SK-N-SH (cell line): ENCODE data around the gene ATF6.

Source experiments
- CHD2 ChIP-seq: fragments of 150-350 bp; IDR thresholded peaks from 2 replicates; pipeline ENCODE4 v1.6.1; 2018; ENCODE audit warnings: low read length; ENCODE audit not compliant: partially characterized antibody
- CTCF ChIP-seq: fragments of 200-600 bp; sonication (generic); IDR thresholded peaks from 2 replicates; pipeline ENCODE4 v1.6.1; 2017; ENCODE audit warnings: antibody characterized with exemption, mild to moderate bottlenecking, moderate library complexity
- EZH2phosphoT487 ChIP-seq: fragments of 200-600 bp; sonication (generic); IDR thresholded peaks from 2 replicates; pipeline ENCODE4 v1.6.1; 2017; ENCODE audit warnings: low read depth, mixed run types, mild to moderate bottlenecking, antibody characterized with exemption, moderate library complexity, borderline replicate concordance
- FOXM1 ChIP-seq: IDR thresholded peaks from 2 replicates; pipeline ENCODE4 v1.4.0; 2012; ENCODE audit warnings: low read depth, mild to moderate bottlenecking
- GATA2 ChIP-seq: sonication (generic); formaldehyde crosslinking; IDR thresholded peaks from 2 replicates; pipeline ENCODE4 v1.5.0; 2020; ENCODE audit warnings: mild to moderate bottlenecking, missing genetic modification reagents
- JUND ChIP-seq: IDR thresholded peaks from 2 replicates; pipeline ENCODE4 v1.4.0; 2012
- MAX ChIP-seq: IDR thresholded peaks from 2 replicates; pipeline ENCODE4 v1.4.0; 2012; ENCODE audit warnings: low read depth
- MEF2A ChIP-seq: IDR thresholded peaks from 2 replicates; pipeline ENCODE4 v1.4.0; 2012; ENCODE audit warnings: low read depth, borderline replicate concordance
- POLR2AphosphoS5 ChIP-seq: IDR thresholded peaks from 2 replicates; pipeline ENCODE4 v1.6.1; 2012; ENCODE audit warnings: low read depth, low read length
- TAF1 ChIP-seq: IDR thresholded peaks from 2 replicates; pipeline ENCODE4 v1.6.1; 2012; ENCODE audit warnings: low read depth, mild to moderate bottlenecking, low read length, moderate library complexity, borderline replicate concordance
- TCF12 ChIP-seq: IDR thresholded peaks from 2 replicates; pipeline ENCODE4 v1.4.0; 2012

- no peak for TF ChIP-seq POLR2AphosphoS5
- no peak for TF ChIP-seq MEF2A
- no peak for TF ChIP-seq JUND
- TF ChIP-seq TCF12: no peak
- TF ChIP-seq CHD2: no peak
- no peak for TF ChIP-seq CTCF
- TF ChIP-seq MAX: no peak
- no peak for TF ChIP-seq TAF1
- no peak for TF ChIP-seq FOXM1
- no peak for TF ChIP-seq GATA2
- TF ChIP-seq EZH2phosphoT487: no peak
Measured at GRCh38 chr1:162011337-162012012, 245.4 kb downstream of the ATF6 start.
